Stimulated activated naive CD8-positive, alpha-beta T cell treated with anti-CD3 and anti-CD28 coated beads, Interleukin-15, Interleukin-2, amounts not matched to agents 100 U/mL and 50 U/mL, for 24 hours (primary cell): ENCODE results near the gene RABL2A.
"Not testable (repeated sequence)": the region's sequence is repeated elsewhere in the genome, so short reads cannot be mapped to it uniquely, and the experiment has no call there.

ENCODE experiments used
- ATAC-seq: fragments of 150-1000 bp; cut with Tn5 transposase; one replicate; pipeline ENCODE4 v1.10.0; 2021
- DNase-seq: peaks from one replicate; pipeline ENCODE4 v3.0.0; 2021

Gene RABL2A

GRCh38 chr2:113606036-113606435 lies 21.0 kb upstream of the RABL2A start:
- ATAC-seq, DNase-seq: not testable (repeated sequence)

- not testable (repeated sequence) for ATAC-seq, DNase-seq
Measured at GRCh38 chr2:113609822-113610221, 17.2 kb upstream of the RABL2A start.

GRCh38 chr2:113621002-113621401 lies 6.1 kb upstream of the RABL2A start:
- DNase-seq, ATAC-seq: not testable (repeated sequence)

GRCh38 chr2:113625906-113626305 lies 1.2 kb upstream of the RABL2A start:
- not testable (repeated sequence) for ATAC-seq, DNase-seq

- ATAC-seq, DNase-seq: not testable (repeated sequence)
Measured at GRCh38 chr2:113632849-113633345, 5.8 kb downstream of the RABL2A start.

- ATAC-seq, DNase-seq: not testable (repeated sequence)
Measured at GRCh38 chr2:113635358-113635757, 8.3 kb downstream of the RABL2A start.

GRCh38 chr2:113636226-113636625 lies 9.2 kb downstream of the RABL2A start:
- DNase-seq, ATAC-seq: not testable (repeated sequence)

GRCh38 chr2:113638084-113638483 lies 11.0 kb downstream of the RABL2A start:
- ATAC-seq, DNase-seq: not testable (repeated sequence)

- DNase-seq, ATAC-seq: not testable (repeated sequence)
Measured at GRCh38 chr2:113646217-113646616, 19.2 kb downstream of the RABL2A start.

- not testable (repeated sequence) for ATAC-seq, DNase-seq
Measured at GRCh38 chr2:113650834-113651815, 24.1 kb downstream of the RABL2A start.

GRCh38 chr2:113652599-113652998 lies 25.5 kb downstream of the RABL2A start:
- not testable (repeated sequence) for ATAC-seq, DNase-seq

- DNase-seq, ATAC-seq: not testable (repeated sequence)
Measured at GRCh38 chr2:113656031-113656624, 29.1 kb downstream of the RABL2A start.

GRCh38 chr2:113657735-113658134 lies 30.7 kb downstream of the RABL2A start:
- not testable (repeated sequence) for DNase-seq, ATAC-seq

GRCh38 chr2:113663285-113664060 lies 36.4 kb downstream of the RABL2A start:
- not testable (repeated sequence) for ATAC-seq, DNase-seq

- not testable (repeated sequence) for ATAC-seq, DNase-seq
Measured at GRCh38 chr2:113664761-113665533, 37.9 kb downstream of the RABL2A start.

- DNase-seq, ATAC-seq: not testable (repeated sequence)
Measured at GRCh38 chr2:113669013-113669412, 41.9 kb downstream of the RABL2A start.

GRCh38 chr2:113672326-113672932 lies 45.4 kb downstream of the RABL2A start:
- DNase-seq (no peak), ATAC-seq (no peak)

GRCh38 chr2:113675875-113676274 lies 48.8 kb downstream of the RABL2A start:
- ATAC-seq (no peak), DNase-seq (no peak)

GRCh38 chr2:113676623-113677266 lies 49.7 kb downstream of the RABL2A start:
- no peak for ATAC-seq
- DNase-seq = no peak

- no peak for DNase-seq
- ATAC-seq = no peak
Measured at GRCh38 chr2:113677330-113677729, 50.3 kb downstream of the RABL2A start.
